ENCODE data around the gene RAPGEF4.

Gene RAPGEF4

DNA sequence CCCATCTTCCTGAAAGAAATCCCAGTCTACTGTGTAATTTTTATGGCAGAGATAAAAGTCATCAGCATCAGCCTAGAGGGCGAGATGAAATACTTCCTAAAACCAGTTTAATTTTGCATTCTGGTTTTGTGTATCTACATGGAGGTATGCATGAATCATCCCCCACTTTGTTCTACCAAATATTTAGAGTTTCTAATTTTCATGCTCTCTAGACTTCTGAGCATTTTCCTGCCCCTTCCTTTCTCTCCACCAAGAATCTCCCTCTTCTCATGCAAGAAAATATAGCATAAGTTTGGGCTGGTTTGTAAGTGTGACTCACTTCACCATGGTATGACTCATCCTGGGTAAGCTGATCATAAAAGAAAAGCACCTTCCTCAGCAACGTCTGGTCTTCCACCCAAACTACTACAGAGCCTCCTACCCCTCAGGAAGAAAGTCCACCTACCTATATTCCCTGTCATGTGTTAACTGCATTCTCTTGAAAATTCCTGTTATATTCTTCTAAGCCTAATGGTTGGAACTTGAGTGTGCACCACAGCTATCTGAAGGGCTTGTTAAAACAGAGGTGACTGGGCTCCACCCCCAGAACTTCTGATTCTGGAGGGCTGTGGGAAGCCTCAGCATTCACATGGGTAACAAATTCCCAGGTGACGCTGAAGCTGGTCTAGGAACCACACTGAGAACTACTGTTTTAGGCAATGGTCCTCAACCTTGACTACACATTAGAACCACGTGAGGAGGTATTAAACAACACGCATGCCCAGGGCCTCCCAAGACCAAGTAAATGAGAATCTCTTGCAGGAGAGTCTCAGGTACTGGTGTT, 37.4 kb upstream of the RAPGEF4 start (continued):
- no peak for TF ChIP-seq ZNF433 (tag by site-specific recombination; IDR thresholded peaks at IDR 0.05; ENCODE audit: low read depth)
- no peak for TF ChIP-seq ZNF837 (tag by site-specific recombination; IDR thresholded peaks at IDR 0.05)
- no peak for TF ChIP-seq ZNF146 (tag by site-specific recombination; IDR thresholded peaks at IDR 0.05)
- TF ChIP-seq RBAK (tag by site-specific recombination; IDR thresholded peaks at IDR 0.05): no peak
- TF ChIP-seq SP2 (tag by site-specific recombination; IDR thresholded peaks at IDR 0.05): no peak
- no peak for TF ChIP-seq ZNF621 (tag by site-specific recombination; IDR thresholded peaks at IDR 0.05)
- TF ChIP-seq SCRT2 (tag by site-specific recombination; IDR thresholded peaks at IDR 0.05): no peak
- no peak for TF ChIP-seq ZNF768 (tag by site-specific recombination; IDR thresholded peaks at IDR 0.05)
- TF ChIP-seq ZNF211 (tag by site-specific recombination; IDR thresholded peaks at IDR 0.05; ENCODE audit: low read depth): no peak
- TF ChIP-seq, protein P1, sequence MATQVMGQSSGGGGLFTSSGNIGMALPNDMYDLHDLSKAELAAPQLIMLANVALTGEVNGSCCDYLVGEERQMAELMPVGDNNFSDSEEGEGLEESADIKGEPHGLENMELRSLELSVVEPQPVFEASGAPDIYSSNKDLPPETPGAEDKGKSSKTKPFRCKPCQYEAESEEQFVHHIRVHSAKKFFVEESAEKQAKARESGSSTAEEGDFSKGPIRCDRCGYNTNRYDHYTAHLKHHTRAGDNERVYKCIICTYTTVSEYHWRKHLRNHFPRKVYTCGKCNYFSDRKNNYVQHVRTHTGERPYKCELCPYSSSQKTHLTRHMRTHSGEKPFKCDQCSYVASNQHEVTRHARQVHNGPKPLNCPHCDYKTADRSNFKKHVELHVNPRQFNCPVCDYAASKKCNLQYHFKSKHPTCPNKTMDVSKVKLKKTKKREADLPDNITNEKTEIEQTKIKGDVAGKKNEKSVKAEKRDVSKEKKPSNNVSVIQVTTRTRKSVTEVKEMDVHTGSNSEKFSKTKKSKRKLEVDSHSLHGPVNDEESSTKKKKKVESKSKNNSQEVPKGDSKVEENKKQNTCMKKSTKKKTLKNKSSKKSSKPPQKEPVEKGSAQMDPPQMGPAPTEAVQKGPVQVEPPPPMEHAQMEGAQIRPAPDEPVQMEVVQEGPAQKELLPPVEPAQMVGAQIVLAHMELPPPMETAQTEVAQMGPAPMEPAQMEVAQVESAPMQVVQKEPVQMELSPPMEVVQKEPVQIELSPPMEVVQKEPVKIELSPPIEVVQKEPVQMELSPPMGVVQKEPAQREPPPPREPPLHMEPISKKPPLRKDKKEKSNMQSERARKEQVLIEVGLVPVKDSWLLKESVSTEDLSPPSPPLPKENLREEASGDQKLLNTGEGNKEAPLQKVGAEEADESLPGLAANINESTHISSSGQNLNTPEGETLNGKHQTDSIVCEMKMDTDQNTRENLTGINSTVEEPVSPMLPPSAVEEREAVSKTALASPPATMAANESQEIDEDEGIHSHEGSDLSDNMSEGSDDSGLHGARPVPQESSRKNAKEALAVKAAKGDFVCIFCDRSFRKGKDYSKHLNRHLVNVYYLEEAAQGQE (tag by site-specific recombination; IDR thresholded peaks at IDR 0.05): no peak
- 0 out of 2 replicates have a peak, but pooled peaks have one; percentile 18 for TF ChIP-seq OSR2 (tag by site-specific recombination; IDR thresholded peaks at IDR 0.05)
- TF ChIP-seq ZFP3 (tag by site-specific recombination; IDR thresholded peaks at IDR 0.05; ENCODE audit: low read depth): no peak
- TF ChIP-seq, protein P2, sequence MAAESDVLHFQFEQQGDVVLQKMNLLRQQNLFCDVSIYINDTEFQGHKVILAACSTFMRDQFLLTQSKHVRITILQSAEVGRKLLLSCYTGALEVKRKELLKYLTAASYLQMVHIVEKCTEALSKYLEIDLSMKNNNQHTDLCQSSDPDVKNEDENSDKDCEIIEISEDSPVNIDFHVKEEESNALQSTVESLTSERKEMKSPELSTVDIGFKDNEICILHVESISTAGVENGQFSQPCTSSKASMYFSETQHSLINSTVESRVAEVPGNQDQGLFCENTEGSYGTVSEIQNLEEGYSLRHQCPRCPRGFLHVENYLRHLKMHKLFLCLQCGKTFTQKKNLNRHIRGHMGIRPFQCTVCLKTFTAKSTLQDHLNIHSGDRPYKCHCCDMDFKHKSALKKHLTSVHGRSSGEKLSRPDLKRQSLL (tag by site-specific recombination; IDR thresholded peaks at IDR 0.05): no peak
- TF ChIP-seq ZBTB17 (tag by site-specific recombination; IDR thresholded peaks at IDR 0.05): peak; percentile 32; the same call in 1 of the 2 replicates
- no peak for TF ChIP-seq YY1 (tag by site-specific recombination; IDR thresholded peaks at IDR 0.05)
- TF ChIP-seq ZNF24 (tag by site-specific recombination; IDR thresholded peaks at IDR 0.05): no peak
- TF ChIP-seq, protein P3, sequence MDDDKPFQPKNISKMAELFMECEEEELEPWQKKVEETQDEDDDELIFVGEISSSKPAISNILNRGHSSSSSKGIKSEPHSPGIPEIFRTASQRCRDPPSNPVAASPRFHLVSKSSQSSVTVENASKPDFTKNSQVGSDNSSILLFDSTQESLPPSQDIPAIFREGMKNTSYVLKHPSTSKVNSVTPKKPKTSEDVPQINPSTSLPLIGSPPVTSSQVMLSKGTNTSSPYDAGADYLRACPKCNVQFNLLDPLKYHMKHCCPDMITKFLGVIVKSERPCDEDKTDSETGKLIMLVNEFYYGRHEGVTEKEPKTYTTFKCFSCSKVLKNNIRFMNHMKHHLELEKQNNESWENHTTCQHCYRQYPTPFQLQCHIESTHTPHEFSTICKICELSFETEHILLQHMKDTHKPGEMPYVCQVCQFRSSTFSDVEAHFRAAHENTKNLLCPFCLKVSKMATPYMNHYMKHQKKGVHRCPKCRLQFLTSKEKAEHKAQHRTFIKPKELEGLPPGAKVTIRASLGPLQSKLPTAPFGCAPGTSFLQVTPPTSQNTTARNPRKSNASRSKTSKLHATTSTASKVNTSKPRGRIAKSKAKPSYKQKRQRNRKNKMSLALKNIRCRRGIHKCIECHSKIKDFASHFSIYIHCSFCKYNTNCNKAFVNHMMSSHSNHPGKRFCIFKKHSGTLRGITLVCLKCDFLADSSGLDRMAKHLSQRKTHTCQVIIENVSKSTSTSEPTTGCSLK (tag by site-specific recombination; IDR thresholded peaks at IDR 0.05): no peak
- TF ChIP-seq KLF8 (tag by site-specific recombination; IDR thresholded peaks at IDR 0.05): peak; percentile 66
- TF ChIP-seq ZNF37A (tag by site-specific recombination; IDR thresholded peaks at IDR 0.05): no peak
- TF ChIP-seq, protein P4, sequence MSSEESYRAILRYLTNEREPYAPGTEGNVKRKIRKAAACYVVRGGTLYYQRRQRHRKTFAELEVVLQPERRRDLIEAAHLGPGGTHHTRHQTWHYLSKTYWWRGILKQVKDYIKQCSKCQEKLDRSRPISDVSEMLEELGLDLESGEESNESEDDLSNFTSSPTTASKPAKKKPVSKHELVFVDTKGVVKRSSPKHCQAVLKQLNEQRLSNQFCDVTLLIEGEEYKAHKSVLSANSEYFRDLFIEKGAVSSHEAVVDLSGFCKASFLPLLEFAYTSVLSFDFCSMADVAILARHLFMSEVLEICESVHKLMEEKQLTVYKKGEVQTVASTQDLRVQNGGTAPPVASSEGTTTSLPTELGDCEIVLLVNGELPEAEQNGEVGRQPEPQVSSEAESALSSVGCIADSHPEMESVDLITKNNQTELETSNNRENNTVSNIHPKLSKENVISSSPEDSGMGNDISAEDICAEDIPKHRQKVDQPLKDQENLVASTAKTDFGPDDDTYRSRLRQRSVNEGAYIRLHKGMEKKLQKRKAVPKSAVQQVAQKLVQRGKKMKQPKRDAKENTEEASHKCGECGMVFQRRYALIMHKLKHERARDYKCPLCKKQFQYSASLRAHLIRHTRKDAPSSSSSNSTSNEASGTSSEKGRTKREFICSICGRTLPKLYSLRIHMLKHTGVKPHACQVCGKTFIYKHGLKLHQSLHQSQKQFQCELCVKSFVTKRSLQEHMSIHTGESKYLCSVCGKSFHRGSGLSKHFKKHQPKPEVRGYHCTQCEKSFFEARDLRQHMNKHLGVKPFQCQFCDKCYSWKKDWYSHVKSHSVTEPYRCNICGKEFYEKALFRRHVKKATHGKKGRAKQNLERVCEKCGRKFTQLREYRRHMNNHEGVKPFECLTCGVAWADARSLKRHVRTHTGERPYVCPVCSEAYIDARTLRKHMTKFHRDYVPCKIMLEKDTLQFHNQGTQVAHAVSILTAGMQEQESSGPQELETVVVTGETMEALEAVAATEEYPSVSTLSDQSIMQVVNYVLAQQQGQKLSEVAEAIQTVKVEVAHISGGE (tag by site-specific recombination; conservative IDR thresholded peaks at IDR 0.05; ENCODE audit: low read depth): no peak
- TF ChIP-seq ZNF830 (tag by site-specific recombination; IDR thresholded peaks at IDR 0.05; ENCODE audit: low read depth): no peak
- no peak for TF ChIP-seq BCL11B (tag by site-specific recombination; IDR thresholded peaks at IDR 0.05; ENCODE audit: low read depth)
- TF ChIP-seq ZBTB21 (tag by site-specific recombination; IDR thresholded peaks at IDR 0.05): peak; percentile 47; the same call in 1 of the 2 replicates
- peak; percentile 32; the same call in 1 of the 2 replicates for TF ChIP-seq ZNF350 (tag by site-specific recombination; IDR thresholded peaks at IDR 0.05)
- TF ChIP-seq, protein P5, sequence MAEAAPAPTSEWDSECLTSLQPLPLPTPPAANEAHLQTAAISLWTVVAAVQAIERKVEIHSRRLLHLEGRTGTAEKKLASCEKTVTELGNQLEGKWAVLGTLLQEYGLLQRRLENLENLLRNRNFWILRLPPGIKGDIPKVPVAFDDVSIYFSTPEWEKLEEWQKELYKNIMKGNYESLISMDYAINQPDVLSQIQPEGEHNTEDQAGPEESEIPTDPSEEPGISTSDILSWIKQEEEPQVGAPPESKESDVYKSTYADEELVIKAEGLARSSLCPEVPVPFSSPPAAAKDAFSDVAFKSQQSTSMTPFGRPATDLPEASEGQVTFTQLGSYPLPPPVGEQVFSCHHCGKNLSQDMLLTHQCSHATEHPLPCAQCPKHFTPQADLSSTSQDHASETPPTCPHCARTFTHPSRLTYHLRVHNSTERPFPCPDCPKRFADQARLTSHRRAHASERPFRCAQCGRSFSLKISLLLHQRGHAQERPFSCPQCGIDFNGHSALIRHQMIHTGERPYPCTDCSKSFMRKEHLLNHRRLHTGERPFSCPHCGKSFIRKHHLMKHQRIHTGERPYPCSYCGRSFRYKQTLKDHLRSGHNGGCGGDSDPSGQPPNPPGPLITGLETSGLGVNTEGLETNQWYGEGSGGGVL (tag by site-specific recombination; IDR thresholded peaks at IDR 0.05): 0 out of 2 replicates have a peak, but pooled peaks have one; percentile 34
- no peak for TF ChIP-seq ZNF692 (tag by site-specific recombination; IDR thresholded peaks at IDR 0.05)
